AG09309 (cell line): ENCODE measurements around the gene RABEP1.
"Not testable (repeated sequence)": the region's sequence is repeated elsewhere in the genome, so short reads cannot be mapped to it uniquely, and the experiment has no call there.

Experiments used
- DNase-seq: peaks from one replicate; pipeline ENCODE4 v3.0.0-alpha.2; 2010; ENCODE audit warnings: low read depth
- H3K4me3 ChIP-seq: 2 replicates; pipeline ENCODE4 v1.5.1; 2011; ENCODE audit warnings: mild to moderate bottlenecking, low read depth, low read length, moderate library complexity; ENCODE audit not compliant: control insufficient read depth
- TF ChIP-seq, protein P1 (sequence below): IDR thresholded peaks from 2 replicates; pipeline ENCODE4 v1.5.1; 2011; ENCODE audit warnings: mild to moderate bottlenecking, low read depth, low read length, inconsistent platforms; ENCODE audit not compliant: insufficient read depth, control insufficient read depth; ENCODE audit errors: missing control alignments

RABEP1 gene

DNA sequence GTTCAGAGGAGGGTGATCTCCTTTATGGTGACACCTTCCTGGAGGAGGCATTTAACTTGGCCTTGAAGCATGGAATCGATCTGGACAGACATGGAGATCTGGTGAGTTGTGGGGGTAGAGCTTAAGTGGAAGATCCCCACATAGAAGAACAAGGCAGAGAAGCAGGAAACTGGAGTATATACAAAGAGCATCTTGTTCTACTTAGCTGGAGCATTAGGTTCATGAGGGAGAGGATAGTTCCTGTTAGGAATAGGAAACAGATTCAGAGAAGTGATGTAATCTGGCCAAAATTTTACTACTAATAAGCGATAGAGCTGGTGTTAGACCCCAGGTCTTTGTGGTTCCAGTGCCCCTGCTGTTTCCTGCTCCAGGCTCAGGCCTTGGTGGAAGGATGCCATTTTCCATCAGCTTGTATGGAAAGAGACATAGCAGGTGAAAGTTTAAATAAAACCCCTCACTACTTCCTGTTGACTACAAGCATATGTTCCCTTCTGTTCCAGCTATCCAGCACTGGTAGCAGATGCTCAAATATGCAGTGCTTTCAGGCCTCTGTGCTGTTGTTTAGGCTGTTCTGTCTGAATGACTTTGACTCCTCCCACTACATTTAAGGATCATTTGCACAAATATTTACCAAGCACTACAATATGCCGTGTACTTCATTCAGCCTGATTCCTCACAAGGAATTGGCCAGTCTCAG, 147.3 kb downstream of the RABEP1 start:
- no peak overlapping the region for H3K4me3 ChIP-seq
- no peak for DNase-seq
- TF ChIP-seq, protein P1, sequence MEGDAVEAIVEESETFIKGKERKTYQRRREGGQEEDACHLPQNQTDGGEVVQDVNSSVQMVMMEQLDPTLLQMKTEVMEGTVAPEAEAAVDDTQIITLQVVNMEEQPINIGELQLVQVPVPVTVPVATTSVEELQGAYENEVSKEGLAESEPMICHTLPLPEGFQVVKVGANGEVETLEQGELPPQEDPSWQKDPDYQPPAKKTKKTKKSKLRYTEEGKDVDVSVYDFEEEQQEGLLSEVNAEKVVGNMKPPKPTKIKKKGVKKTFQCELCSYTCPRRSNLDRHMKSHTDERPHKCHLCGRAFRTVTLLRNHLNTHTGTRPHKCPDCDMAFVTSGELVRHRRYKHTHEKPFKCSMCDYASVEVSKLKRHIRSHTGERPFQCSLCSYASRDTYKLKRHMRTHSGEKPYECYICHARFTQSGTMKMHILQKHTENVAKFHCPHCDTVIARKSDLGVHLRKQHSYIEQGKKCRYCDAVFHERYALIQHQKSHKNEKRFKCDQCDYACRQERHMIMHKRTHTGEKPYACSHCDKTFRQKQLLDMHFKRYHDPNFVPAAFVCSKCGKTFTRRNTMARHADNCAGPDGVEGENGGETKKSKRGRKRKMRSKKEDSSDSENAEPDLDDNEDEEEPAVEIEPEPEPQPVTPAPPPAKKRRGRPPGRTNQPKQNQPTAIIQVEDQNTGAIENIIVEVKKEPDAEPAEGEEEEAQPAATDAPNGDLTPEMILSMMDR: no peak

GRCh38 chr17:5430413-5430999, 148.4 kb downstream of the RABEP1 start:
- H3K4me3 ChIP-seq: no peak overlapping the region
- TF ChIP-seq, protein P1: no peak
- no peak for DNase-seq

- not testable (repeated sequence) for DNase-seq, H3K4me3 ChIP-seq
Measured at GRCh38 chr17:5431234-5431633, 149.2 kb downstream of the RABEP1 start.

DNA sequence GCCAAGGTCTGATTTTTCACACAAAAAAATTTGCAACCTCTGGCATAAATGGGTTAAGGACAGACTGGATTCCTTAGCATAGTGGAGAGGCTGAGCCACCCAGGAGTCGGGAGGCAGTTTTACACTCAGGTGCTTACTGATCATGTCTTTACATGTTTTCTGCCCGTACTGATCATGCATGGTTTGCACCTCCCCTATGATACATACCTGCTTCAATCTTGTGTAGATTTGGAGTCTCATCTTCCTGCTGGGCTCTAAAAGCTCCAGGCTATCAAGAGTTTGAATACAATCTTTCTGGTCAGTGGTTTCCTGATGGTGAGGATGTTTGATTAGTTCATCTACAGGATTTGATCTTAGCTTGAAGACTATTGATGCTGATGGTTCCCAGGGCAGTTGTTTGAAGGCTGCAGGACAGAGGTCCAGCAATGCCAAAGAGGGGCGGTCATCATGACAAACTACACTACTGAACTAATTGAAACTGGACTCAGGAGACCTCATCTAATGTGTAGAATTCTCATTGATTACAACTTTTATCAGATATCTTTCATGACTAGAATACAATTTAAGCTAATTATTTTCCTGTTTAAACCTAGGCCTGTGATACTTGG, 150.0 kb downstream of the RABEP1 start:
- no peak overlapping the region for H3K4me3 ChIP-seq
- no peak for DNase-seq
- TF ChIP-seq, protein P1: no peak

DNA sequence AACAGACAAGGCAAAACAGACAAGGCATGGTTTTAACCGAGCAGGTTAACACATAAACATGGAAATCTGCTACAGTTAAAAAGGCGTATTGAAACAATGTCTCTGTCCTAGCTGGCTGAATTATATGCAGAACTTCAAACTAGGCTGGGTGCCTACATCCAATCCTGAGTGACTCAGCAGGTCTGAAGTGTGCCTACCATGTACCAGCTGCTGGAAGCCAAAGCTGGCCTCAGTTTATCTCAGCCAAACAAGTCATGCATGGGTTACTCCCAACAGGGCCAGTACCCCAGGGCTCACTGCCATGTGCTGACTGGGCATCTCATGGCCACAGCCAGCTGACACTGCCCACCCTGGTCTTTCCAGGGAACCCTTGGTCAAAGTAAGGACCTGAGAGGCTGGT, 152.9 kb downstream of the RABEP1 start:
- H3K4me3 ChIP-seq: no peak overlapping the region
- TF ChIP-seq, protein P1: no peak
- DNase-seq: no peak
